ENCODE measurements around the gene HYAL3. TPM values are rescaled to one million over a fixed set of nuclear protein-coding genes. Genes with fewer than 3 reads are reported as not detected.

Gene HYAL3
- total and polyA plus RNA-seq, 10 of the 15 experiments (the other 5 are each of a cell fraction or from before 2014, with no cell fraction given) = 0.37 to 4.2 (median 2.8) TPM

DNA sequence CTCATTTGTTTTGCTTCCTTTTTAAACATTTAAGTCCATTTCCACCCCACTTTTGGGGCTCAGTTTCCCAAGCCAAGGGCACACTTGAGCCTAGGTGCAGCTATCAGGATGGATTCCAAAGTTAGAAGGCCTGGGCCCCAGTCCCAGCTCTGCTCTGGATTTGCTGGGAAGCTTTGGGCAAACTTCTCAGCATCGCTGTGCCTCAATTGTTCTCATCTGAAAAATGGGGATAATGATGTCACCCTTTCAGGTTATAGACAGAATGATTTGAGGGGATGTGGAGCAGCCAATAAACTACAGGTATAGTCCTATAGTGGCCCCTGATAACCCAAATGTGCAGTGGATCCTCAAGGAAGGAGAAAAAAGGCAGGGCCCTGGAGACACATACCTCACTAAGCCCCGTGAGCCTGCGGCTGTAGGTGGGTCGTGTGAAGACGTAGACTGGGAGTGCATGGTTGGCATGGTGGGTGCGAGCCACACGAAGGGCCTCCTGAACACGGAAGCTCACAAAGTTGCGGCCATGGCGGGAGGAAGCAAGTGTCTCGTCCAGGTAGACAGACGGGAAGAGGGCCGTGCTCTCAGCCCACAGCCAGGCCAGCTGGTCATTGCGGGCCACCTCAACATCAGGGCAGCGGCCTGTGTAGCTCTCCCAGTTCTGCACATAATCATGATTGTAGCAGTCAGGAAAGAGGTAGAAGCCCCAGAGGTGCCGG lies 20.1 kb upstream of the HYAL3 start (continued):
- TF ChIP-seq SPI1 (IDR thresholded peaks at IDR 0.05; ENCODE audit: borderline replicate concordance, insufficient read depth, low read depth, low read length) (no peak), YY1 (IDR thresholded peaks at IDR 0.05; ENCODE audit: low read depth, low read length) (no peak), JUNB (IDR thresholded peaks at IDR 0.05) (no peak), ZNF24 (IDR thresholded peaks at IDR 0.05) (no peak), ZNF274 (IDR thresholded peaks at IDR 0.05; ENCODE audit: insufficient read depth, insufficient read length) (no peak)

DNA sequence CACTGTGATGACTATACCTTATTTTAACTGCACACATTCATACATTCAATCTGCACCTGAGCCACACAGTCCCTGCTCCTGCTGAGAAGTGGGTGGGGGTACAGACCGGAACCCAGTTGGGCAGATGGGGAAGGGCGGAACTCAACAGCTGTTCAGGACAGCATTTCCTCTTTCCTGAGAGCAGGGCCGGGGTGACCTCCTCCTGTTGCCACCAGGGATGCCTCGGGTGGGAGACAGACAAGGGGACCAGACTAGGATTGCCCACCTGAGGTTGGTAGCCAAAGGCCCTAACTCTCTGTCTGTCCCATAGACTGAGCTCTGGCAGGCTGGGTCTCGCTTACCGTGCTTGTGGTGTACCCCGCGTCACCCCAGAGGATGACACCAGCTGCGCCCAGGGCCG lies 19.4 kb upstream of the HYAL3 start:
- H3K79me2 ChIP-seq (ENCODE audit: control insufficient read depth, insufficient read depth, low read length) = peaks cover 5% of the 10 kb centered on the region

More for the DNA sequence above, 19.4 kb upstream of the HYAL3 start:
- Histone ChIP-seq H3K36me3 (ENCODE audit: control insufficient read depth in 2 of 2, insufficient read depth in 2 of 2, low read length in 1 of 2) (peaks cover 0 to 2% of the 10 kb centered on the region in 2 experiments; a peak in 2 of 4 replicates), H3K27ac (ENCODE audit: control insufficient read depth, insufficient read depth) (no peak overlapping the region), H3K4me2 (ENCODE audit: control insufficient read depth, insufficient read depth) (no peak overlapping the region), H3K4me1 (ENCODE audit: control insufficient read depth, insufficient read depth, low read length) (peaks cover 23% of the 10 kb centered on the region), H3K9ac (ENCODE audit: control insufficient read depth, insufficient read depth, low read length) (no peak overlapping the region), H3K27me3 (replicated peaks in 1 of 2; ENCODE audit: control insufficient read depth in 2 of 2, insufficient read depth in 2 of 2, low read length in 1 of 2) (no peaks in the 10 kb centered on the region), H3K9me3 (replicated peaks; ENCODE audit: control insufficient read depth, insufficient read depth, low read length) (no peaks in the 10 kb centered on the region), H3K4me3 (no peak overlapping the region), H2AFZ (ENCODE audit: control insufficient read depth, low read depth, low read length) (no peak overlapping the region), H4K20me1 (ENCODE audit: control insufficient read depth, insufficient read depth) (no peaks in the 10 kb centered on the region)
- DNase-seq (ENCODE audit: low read depth, low spot score) (no peak), FAIRE-seq (no peak), ATAC-seq (no peak)
- in situ Hi-C loops (cut with MboI) (no loop called here), intact Hi-C loops (cut with micrococcal nuclease; ENCODE audit: unreplicated experiment) (no loop called here)
- ChIA-PET RAD21 (ENCODE audit: unreplicated experiment) (no interaction called here), CTCF (interaction anchor here (0.7 to 1.8 kb wide), 5 partner anchors 9 to 72 kb away, joined by 3 to 8 read pairs (median 3); partner anchors contain the start of genes HYAL3, NAA80 and TUSC2), SMC1A (ENCODE audit: uncharacterized antibody, unreplicated experiment) (interaction anchor here (1.5 to 1.8 kb wide), 2 partner anchors 18 to 19 kb away, joined by 4 read pairs; partner anchors contain the start of genes HYAL3 and NAA80), POLR2A (interaction anchor here (1.0 to 1.9 kb wide), 3 partner anchors 13 to 26 kb away, joined by 3 to 5 read pairs (median 3); partner anchors contain the start of gene IFRD2)
- BruUV-seq (replicated peaks) = no TSS peak
- WGBS (ENCODE audit: insufficient coverage, insufficient replicate concordance, low lambda C conversion rate, missing lambda C conversion rate) = 87% methylated on average over 10 of the region's 10 CpGs
- TF ChIP-seq TBL1XR1 (IDR thresholded peaks at IDR 0.05; ENCODE audit: low read depth, low read length) (no peak), CHD4 (IDR thresholded peaks at IDR 0.05) (no peak), CBX5 (IDR thresholded peaks at IDR 0.05; ENCODE audit: low read depth) (no peak), ZNF217 (IDR thresholded peaks at IDR 0.05) (no peak)
- TF ChIP-seq, protein P1, sequence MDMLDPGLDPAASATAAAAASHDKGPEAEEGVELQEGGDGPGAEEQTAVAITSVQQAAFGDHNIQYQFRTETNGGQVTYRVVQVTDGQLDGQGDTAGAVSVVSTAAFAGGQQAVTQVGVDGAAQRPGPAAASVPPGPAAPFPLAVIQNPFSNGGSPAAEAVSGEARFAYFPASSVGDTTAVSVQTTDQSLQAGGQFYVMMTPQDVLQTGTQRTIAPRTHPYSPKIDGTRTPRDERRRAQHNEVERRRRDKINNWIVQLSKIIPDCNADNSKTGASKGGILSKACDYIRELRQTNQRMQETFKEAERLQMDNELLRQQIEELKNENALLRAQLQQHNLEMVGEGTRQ (IDR thresholded peaks at IDR 0.05; ENCODE audit: borderline replicate concordance, low read depth, low read length) = no peak
- TF ChIP-seq, protein P2, sequence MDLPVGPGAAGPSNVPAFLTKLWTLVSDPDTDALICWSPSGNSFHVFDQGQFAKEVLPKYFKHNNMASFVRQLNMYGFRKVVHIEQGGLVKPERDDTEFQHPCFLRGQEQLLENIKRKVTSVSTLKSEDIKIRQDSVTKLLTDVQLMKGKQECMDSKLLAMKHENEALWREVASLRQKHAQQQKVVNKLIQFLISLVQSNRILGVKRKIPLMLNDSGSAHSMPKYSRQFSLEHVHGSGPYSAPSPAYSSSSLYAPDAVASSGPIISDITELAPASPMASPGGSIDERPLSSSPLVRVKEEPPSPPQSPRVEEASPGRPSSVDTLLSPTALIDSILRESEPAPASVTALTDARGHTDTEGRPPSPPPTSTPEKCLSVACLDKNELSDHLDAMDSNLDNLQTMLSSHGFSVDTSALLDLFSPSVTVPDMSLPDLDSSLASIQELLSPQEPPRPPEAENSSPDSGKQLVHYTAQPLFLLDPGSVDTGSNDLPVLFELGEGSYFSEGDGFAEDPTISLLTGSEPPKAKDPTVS (IDR thresholded peaks at IDR 0.05; ENCODE audit: low read depth, low read length) = no peak
- TF ChIP-seq, protein P3, sequence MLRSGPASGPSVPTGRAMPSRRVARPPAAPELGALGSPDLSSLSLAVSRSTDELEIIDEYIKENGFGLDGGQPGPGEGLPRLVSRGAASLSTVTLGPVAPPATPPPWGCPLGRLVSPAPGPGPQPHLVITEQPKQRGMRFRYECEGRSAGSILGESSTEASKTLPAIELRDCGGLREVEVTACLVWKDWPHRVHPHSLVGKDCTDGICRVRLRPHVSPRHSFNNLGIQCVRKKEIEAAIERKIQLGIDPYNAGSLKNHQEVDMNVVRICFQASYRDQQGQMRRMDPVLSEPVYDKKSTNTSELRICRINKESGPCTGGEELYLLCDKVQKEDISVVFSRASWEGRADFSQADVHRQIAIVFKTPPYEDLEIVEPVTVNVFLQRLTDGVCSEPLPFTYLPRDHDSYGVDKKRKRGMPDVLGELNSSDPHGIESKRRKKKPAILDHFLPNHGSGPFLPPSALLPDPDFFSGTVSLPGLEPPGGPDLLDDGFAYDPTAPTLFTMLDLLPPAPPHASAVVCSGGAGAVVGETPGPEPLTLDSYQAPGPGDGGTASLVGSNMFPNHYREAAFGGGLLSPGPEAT (IDR thresholded peaks at IDR 0.05; ENCODE audit: low read depth) = no peak

All from GM12878 (cell line).